Left lung (tissue), 10 donors: ENCODE data around the gene MAPK9. TPM values are rescaled to one million over a fixed set of nuclear protein-coding genes. Genes with fewer than 3 reads are reported as not detected.
A peak's percentile ranks its signal among the peaks of the same experiment; 100 is the strongest.
"Not testable (repeated sequence)": the region's sequence is repeated elsewhere in the genome, so short reads cannot be mapped to it uniquely, and the experiment has no call there.

Source experiments
- ATAC-seq: fragments of 200-7000 bp; cut with Tn5 transposase; one replicate; pipeline ENCODE4 v1.9.1; 2020; ENCODE audit warnings: moderate library complexity
- DNase-seq, 4 donors: peaks; one replicate each; pipeline ENCODE4 v3.0.0-alpha.2; 2013 to 2020
- H3K27ac ChIP-seq, 2 donors: fragments of 200-600 bp; sonication (generic) in 1 of 2; one replicate each; pipeline versions ENCODE4 v1.5.0 to v1.8.0; 2020 to 2021
- H3K27me3 ChIP-seq, 2 donors: fragments of 200-600 bp; sonication (generic) in 1 of 2; one replicate each; pipeline versions ENCODE4 v1.5.0 to v1.8.0; 2020 to 2021
- H3K36me3 ChIP-seq, 2 donors: fragments of 200-600 bp; sonication (generic) in 1 of 2; one replicate each; pipeline versions ENCODE4 v1.5.0 to v1.8.0; 2020 to 2021
- H3K4me1 ChIP-seq, 2 donors: fragments of 200-600 bp; one replicate each; pipeline ENCODE4 v1.8.0; 2021
- H3K4me3 ChIP-seq, 2 donors: fragments of 200-600 bp; sonication (generic) in 1 of 2; one replicate each; pipeline versions ENCODE4 v1.5.0 to v1.8.0; 2020 to 2021; ENCODE audit warnings: mild to moderate bottlenecking in 1 of 2
- H3K9me3 ChIP-seq, 2 donors: fragments of 200-600 bp; sonication (generic) in 1 of 2; one replicate each; pipeline versions ENCODE4 v1.5.0 to v1.8.0; 2020 to 2021
- CTCF ChIP-seq, 2 donors: fragments of 200-600 bp; sonication (generic) in 1 of 2; IDR thresholded peaks; one replicate each; pipeline versions ENCODE4 v1.5.0 to v1.8.0; 2021; ENCODE audit warnings: antibody characterized with exemption in 2 of 2
- intact Hi-C, 2 donors: fragments of 100-400 bp; cut with DNase I; formaldehyde crosslinking; loops; one replicate each; pipeline versions ENCODE4 v1.11.2 to v1.14.2; 2022
- polyA plus RNA-seq, 6 donors: library from polyadenylated mRNA; unstranded; fragments of 120-200 nt; gene quantifications; one replicate each; pipeline ENCODE4 v1.2.1, GENCODE V29; 2013; ENCODE audit not compliant: insufficient read length in 6 of 6
- total RNA-seq, 2 donors: library from RNA; stranded (reverse); fragmentation: NEBNext Ultra II Directional; extraction: Animal tissue kit (Norgen Biotek cat#: 25700); gene quantifications; one replicate each; pipeline ENCODE4 v1.2.1, GENCODE V29; 2021
- donor health status: DM: no; HTN: yes; CAD: no.
- donor health status: DM: no; HTN: no; CAD: no.

The MAPK9 gene
- total and polyA plus RNA-seq, 8 donors = 36.2 to 44.9 (median 38.4) TPM

- intact Hi-C loops = no loop called here
- Histone ChIP-seq H3K4me1 (peaks cover 0 to 11% of the 10 kb centered on the region in 2 donors), H3K27ac (no peak overlapping the region), H3K4me3 (no peak overlapping the region), H3K27me3 (peaks cover 10 to 53% of the 10 kb centered on the region in 2 donors), H3K9me3 (peaks cover 0 to 25% of the 10 kb centered on the region in 2 donors), H3K36me3 (no peaks in the 10 kb centered on the region)
- ATAC-seq (no peak), DNase-seq (peak in 1 of 4 donors; percentile 10)
- no peak for TF ChIP-seq CTCF (IDR thresholded peaks at IDR 0.05)
These were observed 79.3 kb downstream of the MAPK9 start for GRCh38 chr5:180212363-180213255.

- Histone ChIP-seq H3K27me3 (peaks cover 19 to 62% of the 10 kb centered on the region in 2 donors), H3K4me3 (no peak overlapping the region)
These were observed 80.2 kb downstream of the MAPK9 start for GRCh38 chr5:180211761-180212035.

GRCh38 chr5:180210961-180211760 is 80.7 kb downstream of the MAPK9 start:
- ATAC-seq (no peak), DNase-seq (no peak)
- Histone ChIP-seq H3K36me3 (no peaks in the 10 kb centered on the region), H3K27ac (no peak overlapping the region), H3K4me3 (no peak overlapping the region), H3K4me1 (peaks cover 0 to 11% of the 10 kb centered on the region in 2 donors), H3K27me3 (peaks cover 19 to 67% of the 10 kb centered on the region in 2 donors), H3K9me3 (peaks cover 0 to 11% of the 10 kb centered on the region in 2 donors)
- intact Hi-C loops = no loop called here
- TF ChIP-seq CTCF (IDR thresholded peaks at IDR 0.05) = no peak

More at GRCh38 chr5:180211761-180212035, 80.2 kb downstream of the MAPK9 start:
- ATAC-seq (no peak), DNase-seq (no peak)
- no peaks in the 10 kb centered on the region for H3K36me3 ChIP-seq
- H3K27ac ChIP-seq = no peak overlapping the region
- no peak for TF ChIP-seq CTCF (IDR thresholded peaks at IDR 0.05)
- intact Hi-C loops = no loop called here
- peaks cover 0 to 16% of the 10 kb centered on the region in 2 donors for H3K9me3 ChIP-seq
- peaks cover 0 to 11% of the 10 kb centered on the region in 2 donors for H3K4me1 ChIP-seq

GRCh38 chr5:180210077-180210476 is 81.8 kb downstream of the MAPK9 start:
- H3K4me3 ChIP-seq, H3K9me3 ChIP-seq, intact Hi-C loops, ATAC-seq, DNase-seq, H3K27ac ChIP-seq, H3K36me3 ChIP-seq: not testable (repeated sequence)
- Histone ChIP-seq H3K27me3 (peaks cover 19 to 73% of the 10 kb centered on the region in 2 donors), H3K4me1 (peaks cover 0 to 11% of the 10 kb centered on the region in 2 donors)

- intact Hi-C loops = no loop called here
- DNase-seq = peak in 3 of 4 donors; percentile 61 to 91 (median 83)
- H3K4me1 ChIP-seq = peaks cover 0 to 11% of the 10 kb centered on the region in 2 donors
- no peaks in the 10 kb centered on the region for H3K9me3 ChIP-seq
- TF ChIP-seq CTCF (IDR thresholded peaks at IDR 0.05) = peak in 1 of 2 donors; percentile 25
- peak; percentile 97 for ATAC-seq
- H3K36me3 ChIP-seq = no peaks in the 10 kb centered on the region
- H3K27ac ChIP-seq = no peak within 1 kb of the TSS
- peaks cover 19 to 78% of the 10 kb centered on the region in 2 donors for H3K27me3 ChIP-seq
- H3K4me3 ChIP-seq = peak within 1 kb of the TSS in 1 of 2 donors; percentile 26
These were observed 82.7 kb downstream of the MAPK9 start, which contains the start of gene RASGEF1C for GRCh38 chr5:180209137-180209581. TSS of gene RASGEF1C (minus strand) at chr5:180209211. CDS start at chr5:180138052, 71,159 bp downstream.
